GM06990 (cell line): ENCODE measurements around the gene LY9.

Experiments
- DNase-seq: peaks from one replicate; pipeline ENCODE4 v3.0.0-alpha.2; 2011; ENCODE audit not compliant: insufficient read length; ENCODE audit errors: extremely low read depth
- H3K27me3 ChIP-seq: replicated peaks from 2 replicates; pipeline ENCODE4 v1.6.0; 2011; ENCODE audit warnings: low read length; ENCODE audit not compliant: control insufficient read depth, insufficient read depth
- H3K36me3 ChIP-seq: 2 replicates; pipeline ENCODE4 v1.5.1; 2011; ENCODE audit warnings: low read length; ENCODE audit not compliant: control insufficient read depth, insufficient read depth
- H3K4me3 ChIP-seq: replicated peaks from 2 replicates; pipeline ENCODE4 v1.5.1; 2011; ENCODE audit warnings: low read depth, mild to moderate bottlenecking, control low read depth, low read length
- CTCF ChIP-seq: IDR thresholded peaks from 2 replicates; pipeline ENCODE4 v1.5.1; 2011; ENCODE audit warnings: low read length, control low read depth, mild to moderate bottlenecking, inconsistent platforms; ENCODE audit not compliant: insufficient read depth, poor library complexity, severe bottlenecking

Gene LY9

DNA sequence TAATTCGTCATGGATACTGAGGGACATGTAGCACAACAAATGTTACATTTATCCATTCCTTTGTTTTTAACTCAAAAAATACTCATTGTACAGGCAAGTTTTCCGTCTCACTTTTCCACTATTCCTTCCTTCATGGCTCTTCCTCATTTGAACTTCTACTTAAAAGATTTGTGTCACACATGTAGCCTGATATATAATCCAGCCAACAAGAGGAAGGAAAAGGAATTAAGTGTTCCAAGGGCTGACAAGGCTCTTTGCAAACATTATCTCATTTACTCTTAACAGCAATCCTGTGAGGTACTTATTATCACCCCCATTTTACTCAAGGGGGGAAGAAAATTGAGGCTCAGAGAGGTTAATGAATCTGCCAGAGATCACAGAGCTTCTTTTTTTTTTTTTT is 43.8 kb downstream of the LY9 start:
- Histone ChIP-seq H3K27me3 (no peaks in the 10 kb centered on the region), H3K36me3 (no peaks in the 10 kb centered on the region), H3K4me3 (no peak overlapping the region)
- DNase-seq, result no peak
- TF ChIP-seq CTCF, result no peak

- DNase-seq, result no peak
- H3K36me3 ChIP-seq, result no peaks in the 10 kb centered on the region
- TF ChIP-seq CTCF, result no peak
- no peak overlapping the region for H3K4me3 ChIP-seq
- H3K27me3 ChIP-seq, result no peaks in the 10 kb centered on the region
Observed at GRCh38 chr1:160841079-160841478, 45.1 kb downstream of the LY9 start.

GRCh38 chr1:160844447-160845232 is 48.7 kb downstream of the LY9 start:
- Histone ChIP-seq H3K36me3 (no peaks in the 10 kb centered on the region), H3K4me3 (no peak overlapping the region), H3K27me3 (no peaks in the 10 kb centered on the region)
- no peak for DNase-seq
- no peak for TF ChIP-seq CTCF

- no peak for TF ChIP-seq CTCF
- DNase-seq, result no peak
- no peaks in the 10 kb centered on the region for H3K36me3 ChIP-seq
- no peak overlapping the region for H3K4me3 ChIP-seq
- H3K27me3 ChIP-seq, result no peaks in the 10 kb centered on the region
Observed at GRCh38 chr1:160846281-160846680, 50.3 kb downstream of the LY9 start.

GRCh38 chr1:160850541-160850940 is 54.6 kb downstream of the LY9 start:
- Histone ChIP-seq H3K36me3 (no peaks in the 10 kb centered on the region), H3K27me3 (no peaks in the 10 kb centered on the region), H3K4me3 (no peak overlapping the region)
- DNase-seq, result no peak
- no peak for TF ChIP-seq CTCF

DNA sequence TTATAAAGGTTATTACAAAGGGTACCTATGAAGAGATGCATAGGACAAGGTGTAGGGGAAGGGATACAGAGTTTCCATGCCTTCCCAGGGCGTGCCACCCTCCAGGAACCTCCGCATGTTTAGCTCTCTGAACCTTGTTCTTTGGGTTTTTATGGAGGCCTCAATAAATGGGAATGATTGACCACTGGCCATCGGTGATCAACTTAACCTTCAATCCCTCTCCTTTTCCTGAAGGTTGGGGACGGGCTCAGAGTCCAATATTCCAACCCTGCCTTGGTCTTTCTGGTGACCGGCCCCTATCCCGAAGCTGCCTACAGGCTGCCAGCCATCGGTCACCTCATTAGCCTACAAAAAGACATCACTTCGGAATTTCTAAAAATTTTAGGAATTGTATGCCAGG is 55.0 kb downstream of the LY9 start:
- Histone ChIP-seq H3K4me3 (no peak overlapping the region), H3K36me3 (no peaks in the 10 kb centered on the region), H3K27me3 (no peaks in the 10 kb centered on the region)
- no peak for DNase-seq
- TF ChIP-seq CTCF, result no peak
